Prostate gland (tissue), 2 donors: Measurements from ENCODE around the gene MAP7D3.

Experiments
- CTCF ChIP-seq, 4 experiments: fragments of 200-600 bp in 2 of 4; fragments of 450-650 bp in 2 of 4; sonication (generic) in 2 of 4; IDR thresholded peaks; 1 replicate in 3 of 4; 2 replicates in 1 of 4; pipeline ENCODE4 v1.5.1; 2016 to 2019; ENCODE audit warnings: antibody characterized with exemption in 4 of 4, mild to moderate bottlenecking in 2 of 4, moderate library complexity in 2 of 4
- POLR2A ChIP-seq: fragments of 450-650 bp; IDR thresholded peaks from one replicate; pipeline ENCODE4 v1.6.1; 2016; ENCODE audit warnings: antibody characterized with exemption, mild to moderate bottlenecking

GRCh38 chrX:136198010-136198409, 53.2 kb downstream of the MAP7D3 start:
- TF ChIP-seq CTCF (IDR thresholded peaks at IDR 0.05) (no peak), POLR2A (no peak)
